Endothelial cell of umbilical vein (primary cell): ENCODE results near the gene CCDC85A.

Experiments
- EZH2 ChIP-seq: IDR thresholded peaks from 2 replicates; pipeline ENCODE4 v1.6.1; 2012; ENCODE audit warnings: borderline replicate concordance, low read depth, mild to moderate bottlenecking, moderate library complexity, low read length, inconsistent platforms; ENCODE audit not compliant: severe bottlenecking
- FOS ChIP-seq: IDR thresholded peaks from 2 replicates; pipeline ENCODE4 v1.6.1; 2011; ENCODE audit warnings: mild to moderate bottlenecking, low read length, moderate library complexity, borderline replicate concordance; ENCODE audit not compliant: insufficient read depth
- GATA2 ChIP-seq: IDR thresholded peaks from 2 replicates; pipeline ENCODE4 v1.7.0; 2011; ENCODE audit warnings: low read depth, mild to moderate bottlenecking, moderate library complexity, mixed read lengths, low read length; ENCODE audit not compliant: insufficient read length, insufficient read depth
- JUN ChIP-seq: IDR thresholded peaks from 2 replicates; pipeline ENCODE4 v1.6.1; 2011; ENCODE audit warnings: borderline replicate concordance, low read depth; ENCODE audit not compliant: insufficient read length, insufficient read depth
- MYC ChIP-seq: IDR thresholded peaks from one replicate; pipeline ENCODE4 v1.6.1; 2011; ENCODE audit warnings: mild to moderate bottlenecking, low read depth, low read length
- POLR2A ChIP-seq: IDR thresholded peaks from 2 replicates; pipeline ENCODE4 v1.6.1; 2012; ENCODE audit warnings: low read depth, mild to moderate bottlenecking, control low read depth, low read length
- POLR2AphosphoS5 ChIP-seq: IDR thresholded peaks from 2 replicates; pipeline ENCODE4 v1.6.1; 2012; ENCODE audit warnings: low read depth, mild to moderate bottlenecking, control low read depth, low read length, moderate library complexity; ENCODE audit not compliant: insufficient read depth
- TF ChIP-seq, protein P1 (sequence below), 2 donors: IDR thresholded peaks; 1 replicate in 1 of 2; 2 replicates in 1 of 2; pipeline ENCODE4 v1.5.1; 2011; ENCODE audit warnings: low read length in 2 of 2, mild to moderate bottlenecking in 2 of 2, moderate library complexity in 2 of 2, control low read depth in 1 of 2, inconsistent platforms in 1 of 2, low read depth in 1 of 2; ENCODE audit not compliant: insufficient read depth in 1 of 2; ENCODE audit errors: extremely low read depth in 1 of 2
- TF ChIP-seq, protein P2 (sequence below): IDR thresholded peaks from 2 replicates; pipeline ENCODE4 v1.6.1; 2011; ENCODE audit not compliant: insufficient read depth, insufficient read length

DNA sequence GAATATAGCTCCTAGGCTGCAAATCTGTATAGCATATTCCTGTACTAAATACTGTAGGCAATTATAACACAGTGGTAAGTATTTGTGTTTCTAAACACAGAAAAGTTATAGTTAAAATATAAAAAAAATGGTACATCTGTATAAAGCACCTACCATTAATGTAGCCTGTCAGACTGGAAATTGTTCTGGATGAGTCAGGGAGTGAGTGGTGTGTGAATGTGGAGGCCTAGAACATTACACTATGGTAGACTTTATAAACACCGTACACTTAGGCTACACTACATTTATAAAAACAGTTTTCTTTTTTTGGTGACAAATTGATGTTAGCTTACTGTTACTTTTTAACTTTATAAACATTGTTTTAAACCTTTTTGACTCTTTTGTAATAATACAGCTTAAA lies 226.3 kb downstream of the CCDC85A start:
- TF ChIP-seq MYC (no peak), POLR2A (no peak), EZH2 (no peak), POLR2AphosphoS5 (no peak), JUN (no peak), GATA2 (no peak), FOS (no peak)
- TF ChIP-seq, protein P1, sequence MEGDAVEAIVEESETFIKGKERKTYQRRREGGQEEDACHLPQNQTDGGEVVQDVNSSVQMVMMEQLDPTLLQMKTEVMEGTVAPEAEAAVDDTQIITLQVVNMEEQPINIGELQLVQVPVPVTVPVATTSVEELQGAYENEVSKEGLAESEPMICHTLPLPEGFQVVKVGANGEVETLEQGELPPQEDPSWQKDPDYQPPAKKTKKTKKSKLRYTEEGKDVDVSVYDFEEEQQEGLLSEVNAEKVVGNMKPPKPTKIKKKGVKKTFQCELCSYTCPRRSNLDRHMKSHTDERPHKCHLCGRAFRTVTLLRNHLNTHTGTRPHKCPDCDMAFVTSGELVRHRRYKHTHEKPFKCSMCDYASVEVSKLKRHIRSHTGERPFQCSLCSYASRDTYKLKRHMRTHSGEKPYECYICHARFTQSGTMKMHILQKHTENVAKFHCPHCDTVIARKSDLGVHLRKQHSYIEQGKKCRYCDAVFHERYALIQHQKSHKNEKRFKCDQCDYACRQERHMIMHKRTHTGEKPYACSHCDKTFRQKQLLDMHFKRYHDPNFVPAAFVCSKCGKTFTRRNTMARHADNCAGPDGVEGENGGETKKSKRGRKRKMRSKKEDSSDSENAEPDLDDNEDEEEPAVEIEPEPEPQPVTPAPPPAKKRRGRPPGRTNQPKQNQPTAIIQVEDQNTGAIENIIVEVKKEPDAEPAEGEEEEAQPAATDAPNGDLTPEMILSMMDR (IDR thresholded peaks at IDR 0.05; ENCODE audit: extremely low read depth in 1 of 2, insufficient read depth in 1 of 2, low read depth in 1 of 2, low read length in 2 of 2), result no peak
- TF ChIP-seq, protein P2, sequence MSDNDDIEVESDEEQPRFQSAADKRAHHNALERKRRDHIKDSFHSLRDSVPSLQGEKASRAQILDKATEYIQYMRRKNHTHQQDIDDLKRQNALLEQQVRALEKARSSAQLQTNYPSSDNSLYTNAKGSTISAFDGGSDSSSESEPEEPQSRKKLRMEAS, result no peak
